Brain microvascular endothelial cell (primary cell): Measurements from ENCODE around the gene GRK1.

Experiments used
- DNase-seq: peaks from one replicate; pipeline ENCODE4 v3.0.0-alpha.2; 2020
- H3K27ac ChIP-seq: fragments of 250-450 bp; sonication (Bioruptor Pico); 2 replicates; pipeline ENCODE4 v1.5.1; 2020; ENCODE audit warnings: mild to moderate bottlenecking, moderate library complexity
- H3K27me3 ChIP-seq: fragments of 250-450 bp; sonication (Bioruptor Pico); replicated peaks from 2 replicates; pipeline ENCODE4 v1.5.1; 2020; ENCODE audit warnings: mild to moderate bottlenecking
- H3K36me3 ChIP-seq: fragments of 250-450 bp; sonication (Bioruptor Pico); replicated peaks from 2 replicates; pipeline ENCODE4 v1.5.1; 2020; ENCODE audit warnings: mild to moderate bottlenecking
- H3K4me3 ChIP-seq: 2 replicates; pipeline ENCODE4 v1.5.1; 2011; ENCODE audit warnings: low read depth, mild to moderate bottlenecking, control low read depth, low read length, moderate library complexity
- CTCF ChIP-seq: IDR thresholded peaks from 2 replicates; pipeline ENCODE4 v1.5.1; 2011; ENCODE audit warnings: low read depth, mild to moderate bottlenecking, moderate library complexity, low read length, control low read depth, inconsistent platforms; ENCODE audit errors: missing control alignments
- in situ Hi-C: cut with HindIII; loops from 2 replicates; pipeline ENCODE4 v1.10.0; 2017; ENCODE audit warnings: low sequenced_read_pairs, low pct_ligation_motif_present

The GRK1 gene

GRCh38 chr13:113657851-113658741 is 8.9 kb upstream of the GRK1 start, which contains the start of gene ATP4B:
ATP4B (minus strand) TSS chr13:113658198; CDS start chr13:113658144, 54 bp downstream.
- Histone ChIP-seq H3K27ac (no peak within 1 kb of the TSS), H3K27me3 (no peaks in the 10 kb centered on the region), H3K36me3 (no peaks in the 10 kb centered on the region), H3K4me3 (no peak within 1 kb of the TSS)
- TF ChIP-seq CTCF, result no peak
- no peak for DNase-seq
- in situ Hi-C loops, result no loop called here

GRCh38 chr13:113658836-113659235 is 8.2 kb upstream of the GRK1 start:
- H3K4me3 ChIP-seq, result no peak overlapping the region
- TF ChIP-seq CTCF, result no peak
- no peak overlapping the region for H3K27ac ChIP-seq
- H3K36me3 ChIP-seq, result no peaks in the 10 kb centered on the region
- in situ Hi-C loops, result no loop called here
- no peaks in the 10 kb centered on the region for H3K27me3 ChIP-seq
- no peak for DNase-seq

- no peak overlapping the region for H3K27ac ChIP-seq
Observed at GRCh38 chr13:113659337-113659736, 7.7 kb upstream of the GRK1 start.

GRCh38 chr13:113660066-113660465 is 7.0 kb upstream of the GRK1 start:
- in situ Hi-C loops, result no loop called here

More at GRCh38 chr13:113659337-113659736, 7.7 kb upstream of the GRK1 start:
- no peaks in the 10 kb centered on the region for H3K27me3 ChIP-seq
- no peak for DNase-seq
- in situ Hi-C loops, result no loop called here
- no peak overlapping the region for H3K4me3 ChIP-seq
- no peaks in the 10 kb centered on the region for H3K36me3 ChIP-seq
- TF ChIP-seq CTCF, result no peak

GRCh38 chr13:113661509-113661908 is 5.5 kb upstream of the GRK1 start:
- in situ Hi-C loops, result no loop called here
- no peaks in the 10 kb centered on the region for H3K27me3 ChIP-seq
- TF ChIP-seq CTCF, result no peak
- no peak overlapping the region for H3K27ac ChIP-seq
- H3K36me3 ChIP-seq, result no peaks in the 10 kb centered on the region
- no peak overlapping the region for H3K4me3 ChIP-seq
- no peak for DNase-seq

More at GRCh38 chr13:113660066-113660465, 7.0 kb upstream of the GRK1 start:
- DNase-seq, result no peak
- Histone ChIP-seq H3K36me3 (no peaks in the 10 kb centered on the region), H3K27ac (no peak overlapping the region), H3K27me3 (no peaks in the 10 kb centered on the region), H3K4me3 (no peak overlapping the region)
- no peak for TF ChIP-seq CTCF
